SW480 (cell line): ENCODE results near the gene PLEKHA7.

Source experiments
- DNase-seq: peaks from one replicate; pipeline ENCODE4 v3.0.0-alpha.2; 2016; ENCODE audit warnings: low spot score

Gene PLEKHA7

GRCh38 chr11:16787035-16787742, 227.0 kb downstream of the PLEKHA7 start:
- DNase-seq = no peak

GRCh38 chr11:16786131-16786530, 228.1 kb downstream of the PLEKHA7 start:
- DNase-seq = no peak

GRCh38 chr11:16785520-16786128, 228.6 kb downstream of the PLEKHA7 start:
- DNase-seq = peak; percentile 71

GRCh38 chr11:16784666-16785065, 229.5 kb downstream of the PLEKHA7 start:
- no peak for DNase-seq

- no peak for DNase-seq
These were observed 230.1 kb downstream of the PLEKHA7 start for GRCh38 chr11:16784097-16784496.

- no peak for DNase-seq
These were observed 230.9 kb downstream of the PLEKHA7 start for GRCh38 chr11:16783321-16783801.

GRCh38 chr11:16781936-16782919, 232.0 kb downstream of the PLEKHA7 start:
- no peak for DNase-seq

- no peak for DNase-seq
These were observed 233.3 kb downstream of the PLEKHA7 start for GRCh38 chr11:16780698-16781550.

GRCh38 chr11:16780146-16780545, 234.1 kb downstream of the PLEKHA7 start:
- DNase-seq = no peak

GRCh38 chr11:16779436-16779835, 234.8 kb downstream of the PLEKHA7 start:
- peak; percentile 22 for DNase-seq

- DNase-seq = no peak
These were observed 235.3 kb downstream of the PLEKHA7 start for GRCh38 chr11:16778876-16779275.

- DNase-seq = no peak
These were observed 235.9 kb downstream of the PLEKHA7 start for GRCh38 chr11:16778286-16778685.

- DNase-seq = no peak
These were observed 236.6 kb downstream of the PLEKHA7 start for GRCh38 chr11:16777613-16777975.

- no peak for DNase-seq
These were observed 237.3 kb downstream of the PLEKHA7 start for GRCh38 chr11:16776711-16777612.

- DNase-seq = no peak
These were observed 238.5 kb downstream of the PLEKHA7 start for GRCh38 chr11:16775614-16776283.

- peak; percentile 32 for DNase-seq
These were observed 239.1 kb downstream of the PLEKHA7 start for GRCh38 chr11:16774936-16775613.

- DNase-seq = no peak
These were observed 240.0 kb downstream of the PLEKHA7 start for GRCh38 chr11:16773981-16774935.

- DNase-seq = no peak
These were observed 242.1 kb downstream of the PLEKHA7 start for GRCh38 chr11:16772141-16772512.
